ENCODE results near the gene PLXNA4.

- no peak for TF ChIP-seq POLR2A (IDR thresholded peaks at IDR 0.05; ENCODE audit: low read depth, low read length)
- TF ChIP-seq POLR2AphosphoS5 (IDR thresholded peaks at IDR 0.05; ENCODE audit: low read depth, low read length) = no peak
Observed at GRCh38 chr7:132576721-132577085, 433 bp upstream of the PLXNA4 start.

All from GM12892 (cell line).